Stomach (tissue), 9 donors: ENCODE data around the gene DPPA5. TPM values are rescaled to one million over a fixed set of nuclear protein-coding genes. Genes with fewer than 3 reads are reported as not detected.
"Not testable (repeated sequence)": the region's sequence is repeated elsewhere in the genome, so short reads cannot be mapped to it uniquely, and the experiment has no call there.

Experiments used
- DNase-seq, 2 donors: peaks; one replicate each; pipeline versions ENCODE4 v3.0.0 to v3.0.0-alpha.2; 2013 to 2019
- H3K27ac ChIP-seq, 5 donors: fragments of 200-600 bp in 4 of 5; sonication (generic) in 4 of 5; one replicate each; pipeline ENCODE4 v1.5.1; 2013 to 2019; ENCODE audit warnings: mild to moderate bottlenecking in 1 of 5, moderate library complexity in 1 of 5
- H3K27me3 ChIP-seq, 3 donors: fragments of 200-600 bp; sonication (generic); one replicate each; pipeline ENCODE4 v1.5.1; 2017 to 2019; ENCODE audit warnings: mixed run types in 1 of 3
- H3K36me3 ChIP-seq, 4 donors: fragments of 200-600 bp; sonication (generic); 1 replicate in 3 of 4; 2 replicates in 1 of 4; pipeline ENCODE4 v1.5.1; 2016 to 2019
- H3K4me1 ChIP-seq, 4 donors: fragments of 200-600 bp; sonication (generic); one replicate each; pipeline ENCODE4 v1.5.1; 2016 to 2019
- H3K4me3 ChIP-seq, 4 donors: fragments of 200-600 bp; sonication (generic) in 3 of 4; one replicate each; pipeline ENCODE4 v1.5.1; 2016 to 2019; ENCODE audit warnings: mild to moderate bottlenecking in 1 of 4
- H3K9me3 ChIP-seq, 4 donors: fragments of 200-600 bp; sonication (generic); one replicate each; pipeline ENCODE4 v1.5.1; 2016 to 2019
- EP300 ChIP-seq: sonication (generic); formaldehyde crosslinking; IDR thresholded peaks from one replicate; pipeline ENCODE4 v1.6.1; 2017; ENCODE audit warnings: antibody characterized with exemption
- POLR2A ChIP-seq, 4 donors: fragments of 450-650 bp; IDR thresholded peaks; one replicate each; pipeline ENCODE4 v1.6.1; 2016; ENCODE audit warnings: antibody characterized with exemption in 4 of 4, control low read depth in 2 of 4, mild to moderate bottlenecking in 1 of 4, moderate library complexity in 1 of 4
- POLR2AphosphoS5 ChIP-seq, 3 donors: sonication (generic); formaldehyde crosslinking; IDR thresholded peaks; one replicate each; pipeline ENCODE4 v1.6.1; 2016; ENCODE audit warnings: antibody characterized with exemption in 3 of 3
- WGBS, 5 donors: extraction: QIAGEN DNeasy Blood & Tissue Kit in 3 of 5; methylation state at CpG; one replicate each; pipeline versions ENCODE4 v1.1.5 to v1.1.7; 2013 to 2018; 5-methylcytosine and 5-hydroxymethylcytosine counted together
- intact Hi-C: fragments of 100-400 bp; cut with DNase I; formaldehyde crosslinking; loops from one replicate; pipeline ENCODE4 v1.15.1; 2023; ENCODE audit warnings: low total_unique reads
- polyA plus RNA-seq, 3 donors: library from polyadenylated mRNA; stranded (reverse); fragments of 200-250 nt; gene quantifications; one replicate each; pipeline ENCODE4 v1.2.3, GENCODE V29; 2013
- total RNA-seq, 5 donors: library from RNA; depleted of rRNA; stranded (reverse); fragments of >200 nt; gene quantifications; one replicate each; pipeline versions ENCODE4 v1.1.0 to v1.2.3, GENCODE V29; 2014 to 2016
- TF ChIP-seq, protein P1 (sequence below), 7 experiments: fragments of 450-650 bp in 4 of 7; fragments of 200-600 bp in 3 of 7; sonication (generic) in 3 of 7; IDR thresholded peaks; one replicate each; pipeline ENCODE4 v1.5.1; 2016 to 2019; ENCODE audit warnings: antibody characterized with exemption in 7 of 7, control low read depth in 2 of 7, mild to moderate bottlenecking in 1 of 7
- donor health status: healthy with polysubstance abuse.
- donor health status: Bipolar disorder and iron deficiency.
- donor health status: healthy.

The DPPA5 gene
- total and polyA plus RNA-seq, 8 donors = not detected

DNA sequence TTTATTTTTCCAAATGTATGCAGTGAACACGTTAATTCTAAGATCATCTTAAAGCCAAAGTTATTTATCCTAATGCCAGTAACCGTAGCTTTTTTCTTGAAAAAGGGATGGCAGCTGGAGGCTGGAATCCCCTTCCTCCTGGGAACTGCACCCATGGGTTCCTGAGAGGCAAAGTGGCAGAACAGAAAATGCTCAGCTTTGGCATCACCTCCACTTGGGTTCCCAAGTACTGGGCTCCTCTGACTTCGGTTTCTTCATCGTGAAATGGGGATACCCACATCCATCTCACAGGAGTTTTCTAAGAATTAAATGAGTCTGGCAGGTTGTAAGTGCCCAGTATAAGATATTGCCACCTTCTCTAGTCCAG, 34.3 kb upstream of the DPPA5 start:
- peak overlapping the region in 3 of 5 donors; percentile 70 to 77 (median 71) for H3K27ac ChIP-seq
- TF ChIP-seq POLR2A (IDR thresholded peaks at IDR 0.05) = no peak
- TF ChIP-seq, protein P1, sequence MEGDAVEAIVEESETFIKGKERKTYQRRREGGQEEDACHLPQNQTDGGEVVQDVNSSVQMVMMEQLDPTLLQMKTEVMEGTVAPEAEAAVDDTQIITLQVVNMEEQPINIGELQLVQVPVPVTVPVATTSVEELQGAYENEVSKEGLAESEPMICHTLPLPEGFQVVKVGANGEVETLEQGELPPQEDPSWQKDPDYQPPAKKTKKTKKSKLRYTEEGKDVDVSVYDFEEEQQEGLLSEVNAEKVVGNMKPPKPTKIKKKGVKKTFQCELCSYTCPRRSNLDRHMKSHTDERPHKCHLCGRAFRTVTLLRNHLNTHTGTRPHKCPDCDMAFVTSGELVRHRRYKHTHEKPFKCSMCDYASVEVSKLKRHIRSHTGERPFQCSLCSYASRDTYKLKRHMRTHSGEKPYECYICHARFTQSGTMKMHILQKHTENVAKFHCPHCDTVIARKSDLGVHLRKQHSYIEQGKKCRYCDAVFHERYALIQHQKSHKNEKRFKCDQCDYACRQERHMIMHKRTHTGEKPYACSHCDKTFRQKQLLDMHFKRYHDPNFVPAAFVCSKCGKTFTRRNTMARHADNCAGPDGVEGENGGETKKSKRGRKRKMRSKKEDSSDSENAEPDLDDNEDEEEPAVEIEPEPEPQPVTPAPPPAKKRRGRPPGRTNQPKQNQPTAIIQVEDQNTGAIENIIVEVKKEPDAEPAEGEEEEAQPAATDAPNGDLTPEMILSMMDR (IDR thresholded peaks at IDR 0.05) = no peak
- no peak for TF ChIP-seq EP300
- TF ChIP-seq POLR2AphosphoS5 (IDR thresholded peaks at IDR 0.05) = no peak
- no peaks in the 10 kb centered on the region for H3K27me3 ChIP-seq
- intact Hi-C loops = no loop called here
- no peaks in the 10 kb centered on the region for H3K9me3 ChIP-seq
- peaks cover 0 to 13% (median 5%) of the 10 kb centered on the region in 4 donors for H3K4me1 ChIP-seq
- WGBS, 5 donors = 35 to 49% (median 40%) methylated on average over 4 of the region's 4 CpGs
- DNase-seq = no peak
- H3K4me3 ChIP-seq = peak overlapping the region; percentile 49 to 58 (median 52)
- no peaks in the 10 kb centered on the region for H3K36me3 ChIP-seq

DNA sequence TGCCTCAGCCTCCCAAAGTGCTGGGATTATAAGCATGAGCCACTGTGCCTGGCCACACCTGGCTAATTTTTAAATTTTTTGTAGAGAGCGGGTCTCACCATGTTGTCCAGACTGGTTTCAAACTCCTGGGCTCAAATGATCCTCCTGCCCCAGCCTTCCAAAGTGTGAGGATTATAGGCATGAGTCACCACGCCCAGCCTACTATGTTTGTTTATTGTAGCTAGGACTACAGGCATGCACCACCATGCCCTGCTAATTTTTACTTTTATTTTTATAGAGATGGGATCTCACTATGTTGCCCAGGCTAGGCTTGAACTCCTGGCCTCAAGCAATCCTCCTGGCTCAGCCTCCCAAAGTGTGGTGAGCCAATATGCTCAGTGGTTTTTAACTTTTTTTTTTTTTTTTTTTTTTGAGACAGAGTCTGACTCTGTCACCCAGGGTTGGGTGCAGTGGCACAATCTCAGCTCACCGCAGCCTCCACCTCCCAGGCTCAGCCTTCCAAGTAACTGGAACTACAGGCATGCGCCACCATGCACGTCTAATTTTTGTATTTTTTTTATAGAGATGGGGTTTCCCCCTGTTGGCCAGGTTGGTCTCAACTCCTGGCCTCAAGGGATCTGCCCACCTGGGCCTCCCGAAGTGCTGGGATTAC, 28.5 kb upstream of the DPPA5 start:
- DNase-seq = no peak
- H3K4me1 ChIP-seq = no peaks in the 10 kb centered on the region
- H3K9me3 ChIP-seq = no peaks in the 10 kb centered on the region
- TF ChIP-seq, protein P1 (IDR thresholded peaks at IDR 0.05) = no peak
- no peak for TF ChIP-seq POLR2A (IDR thresholded peaks at IDR 0.05)
- TF ChIP-seq POLR2AphosphoS5 (IDR thresholded peaks at IDR 0.05) = no peak
- no peak for TF ChIP-seq EP300
- intact Hi-C loops = no loop called here
- H3K36me3 ChIP-seq = no peaks in the 10 kb centered on the region
- no peak overlapping the region for H3K27ac ChIP-seq
- H3K4me3 ChIP-seq = no peak overlapping the region
- no peaks in the 10 kb centered on the region for H3K27me3 ChIP-seq
- WGBS, 5 donors = 87 to 91% (median 90%) methylated on average over 6 of the region's 6 CpGs

DNA sequence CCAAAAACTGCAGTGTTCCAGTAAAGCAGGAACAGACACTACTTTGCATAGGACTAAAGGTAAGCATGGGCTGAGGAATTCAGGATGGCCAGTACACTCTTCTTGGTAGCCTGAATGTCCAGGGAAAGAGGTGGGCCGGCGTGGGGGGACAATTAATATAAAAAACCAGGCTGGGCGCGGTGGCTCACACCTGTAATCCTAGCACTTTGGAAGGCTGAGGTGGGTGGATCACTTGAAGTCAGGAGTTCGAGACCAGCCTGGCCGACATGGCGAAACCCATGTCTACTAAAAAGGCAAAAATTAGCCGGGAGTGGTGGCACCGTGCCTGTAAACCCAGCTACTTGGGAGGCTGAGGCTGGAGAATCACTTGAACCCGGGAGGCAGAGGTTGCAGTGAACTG, 27.5 kb upstream of the DPPA5 start:
- 91 to 97% (median 95%) methylated on average over 10 of the region's 10 CpGs for WGBS, 5 donors
- H3K4me1 ChIP-seq, H3K36me3 ChIP-seq, H3K9me3 ChIP-seq, DNase-seq, intact Hi-C loops, H3K27ac ChIP-seq, H3K4me3 ChIP-seq, H3K27me3 ChIP-seq: not testable (repeated sequence)

DNA sequence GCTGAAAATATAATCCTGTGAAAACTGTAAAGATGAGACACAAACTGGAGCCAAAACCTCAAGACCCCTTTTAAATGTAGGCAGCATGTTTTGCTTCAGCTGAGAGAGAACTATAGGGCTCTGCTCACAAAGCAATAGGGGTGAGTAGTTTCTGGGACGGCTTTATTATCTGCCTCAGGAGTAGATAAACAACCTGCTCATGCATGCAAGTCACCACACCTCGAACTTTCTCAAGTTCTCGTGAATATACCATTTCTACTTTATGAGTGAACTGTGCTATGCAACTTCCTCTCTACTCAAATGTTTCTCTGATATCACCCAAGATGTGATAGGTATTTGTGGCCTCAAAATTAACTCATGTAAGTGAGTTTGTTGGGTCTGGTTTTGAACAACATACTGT, 23.1 kb upstream of the DPPA5 start:
- no peak overlapping the region for H3K4me3 ChIP-seq
- 32 to 49% (median 40%) methylated on average over 3 of the region's 3 CpGs for WGBS, 5 donors
- intact Hi-C loops = no loop called here

DNA sequence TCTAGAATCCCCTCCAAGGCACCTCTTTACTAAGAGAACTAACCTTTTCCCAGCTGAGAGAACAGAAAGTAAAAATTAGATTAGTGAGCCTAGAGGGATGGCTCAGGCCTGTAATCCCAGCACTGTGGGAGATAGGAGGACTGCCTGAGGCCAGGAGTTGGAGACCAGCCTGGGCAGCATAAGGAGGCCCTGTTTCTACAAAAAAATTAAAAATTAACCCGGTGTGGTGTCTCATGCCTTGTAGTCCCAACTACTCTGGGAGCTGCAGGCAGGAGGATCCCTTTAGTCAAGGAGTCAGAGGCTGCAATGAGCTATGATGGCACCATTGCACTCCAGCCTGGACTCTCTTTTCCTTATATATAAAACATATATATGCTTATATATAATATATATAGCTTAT, 21.1 kb upstream of the DPPA5 start:
- no peaks in the 10 kb centered on the region for H3K4me1 ChIP-seq
- no peak for DNase-seq
- intact Hi-C loops = no loop called here
- H3K27me3 ChIP-seq = no peaks in the 10 kb centered on the region
- no peaks in the 10 kb centered on the region for H3K36me3 ChIP-seq
- TF ChIP-seq POLR2A (IDR thresholded peaks at IDR 0.05) = no peak
- TF ChIP-seq, protein P1 (IDR thresholded peaks at IDR 0.05) = no peak
- TF ChIP-seq POLR2AphosphoS5 (IDR thresholded peaks at IDR 0.05) = no peak
- no peak for TF ChIP-seq EP300
- no peak overlapping the region for H3K27ac ChIP-seq
- WGBS, 5 donors = 79 to 85% (median 83%) methylated on average over 1 of the region's 1 CpG
- peaks cover 10 to 21% (median 16%) of the 10 kb centered on the region in 4 donors for H3K9me3 ChIP-seq
- no peak overlapping the region for H3K4me3 ChIP-seq

More for the DNA sequence above, 23.1 kb upstream of the DPPA5 start:
- Histone ChIP-seq H3K27ac (no peak overlapping the region), H3K27me3 (no peaks in the 10 kb centered on the region), H3K4me1 (no peaks in the 10 kb centered on the region), H3K9me3 (peaks cover 4 to 5% (median 5%) of the 10 kb centered on the region in 4 donors), H3K36me3 (no peaks in the 10 kb centered on the region)
- DNase-seq = no peak
- TF ChIP-seq, protein P1 (IDR thresholded peaks at IDR 0.05) = no peak
- no peak for TF ChIP-seq POLR2A (IDR thresholded peaks at IDR 0.05)
- TF ChIP-seq POLR2AphosphoS5 (IDR thresholded peaks at IDR 0.05) = no peak
- TF ChIP-seq EP300 = no peak
